ENCODE data around the gene AAK1.
"Not testable (repeated sequence)": the region's sequence is repeated elsewhere in the genome, so short reads cannot be mapped to it uniquely, and the experiment has no call there.

Gene AAK1

GRCh38 chr2:69669666-69670065, 26.1 kb upstream of the AAK1 start:
- Histone ChIP-seq H3K9ac (no peak overlapping the region), H3K4me2 (ENCODE audit: low read length) (no peak overlapping the region), H3K36me3 (ENCODE audit: control insufficient read depth, insufficient read depth, low read length) (no peaks in the 10 kb centered on the region), H3K9me3 (ENCODE audit: control insufficient read depth, low read length) (no peaks in the 10 kb centered on the region), H2AFZ (peak overlapping the region; percentile 29), H3K4me3 (ENCODE audit: low read depth, low read length) (no peak overlapping the region), H3K27me3 (ENCODE audit: control insufficient read depth, insufficient read depth, low read length) (no peaks in the 10 kb centered on the region), H3K79me2 (no peaks in the 10 kb centered on the region), H3K27ac (peak overlapping the region; percentile 25), H3K4me1 (peaks cover 9% of the 10 kb centered on the region)
- no peak for TF ChIP-seq CTCF (IDR thresholded peaks at IDR 0.05)

DNA sequence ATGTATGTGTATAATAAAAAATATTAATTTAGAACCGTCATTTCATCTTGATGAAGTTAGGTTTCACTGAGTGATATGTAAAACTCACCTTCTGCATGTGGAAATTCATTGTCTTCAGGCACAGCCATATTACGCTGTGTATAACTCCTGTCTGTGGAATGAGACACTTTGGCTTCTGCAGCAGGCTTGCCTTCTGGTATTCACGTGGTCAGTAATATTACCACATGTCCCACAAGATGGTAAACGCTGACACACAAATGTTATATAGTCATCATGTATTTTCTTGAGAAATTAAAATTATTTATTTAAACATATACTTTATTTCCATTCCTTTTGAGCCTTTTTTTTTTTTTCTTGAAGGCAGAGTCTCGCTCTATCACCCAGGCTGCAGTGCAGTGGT, 25.1 kb upstream of the AAK1 start:
- no peak for TF ChIP-seq CTCF (IDR thresholded peaks at IDR 0.05)
- Histone ChIP-seq H3K4me3 (ENCODE audit: low read depth, low read length) (no peak overlapping the region), H3K27ac (no peak overlapping the region), H3K9ac (no peak overlapping the region), H3K4me2 (ENCODE audit: low read length) (no peak overlapping the region), H3K36me3 (ENCODE audit: control insufficient read depth, insufficient read depth, low read length) (no peaks in the 10 kb centered on the region), H3K9me3 (ENCODE audit: control insufficient read depth, low read length) (no peaks in the 10 kb centered on the region), H3K27me3 (ENCODE audit: control insufficient read depth, insufficient read depth, low read length) (no peaks in the 10 kb centered on the region), H3K4me1 (peaks cover under 1% of the 10 kb centered on the region), H3K79me2 (no peaks in the 10 kb centered on the region), H2AFZ (no peak overlapping the region)

DNA sequence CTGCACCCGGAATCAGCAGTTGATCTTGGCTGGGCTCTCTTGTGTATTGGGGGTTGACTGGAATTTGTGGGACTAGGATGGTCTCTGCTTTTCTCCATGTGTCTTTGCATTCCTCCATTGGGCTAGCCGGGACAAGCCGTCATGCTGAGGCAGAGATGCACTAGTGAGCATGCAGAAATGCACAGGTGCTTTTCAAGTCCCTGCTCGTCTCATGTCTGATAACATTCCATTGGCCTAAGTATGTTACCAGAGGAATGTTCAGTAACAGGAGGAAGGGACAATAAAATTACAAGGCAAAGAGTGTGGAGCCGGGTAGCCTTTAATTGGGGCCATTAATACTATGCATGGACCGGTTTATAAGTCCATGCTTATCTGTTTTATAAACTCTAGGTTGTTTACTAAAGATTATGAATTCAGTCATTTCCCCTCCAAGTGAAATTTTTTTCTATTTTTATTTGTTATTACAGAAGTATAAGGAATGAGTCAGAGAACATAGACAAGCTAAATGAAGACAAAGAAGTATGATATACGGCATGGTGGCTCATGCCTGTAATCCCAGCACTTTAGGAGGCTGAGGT, 24.4 kb upstream of the AAK1 start:
- Histone ChIP-seq H2AFZ (peak overlapping the region; percentile 8), H3K4me1 (no peaks in the 10 kb centered on the region), H3K4me3 (ENCODE audit: low read depth, low read length) (no peak overlapping the region), H3K9me3 (ENCODE audit: control insufficient read depth, low read length) (peaks cover 2% of the 10 kb centered on the region), H3K4me2 (ENCODE audit: low read length) (no peak overlapping the region), H3K27ac (no peak overlapping the region), H3K27me3 (ENCODE audit: control insufficient read depth, insufficient read depth, low read length) (no peaks in the 10 kb centered on the region), H3K9ac (no peak overlapping the region), H3K79me2 (no peaks in the 10 kb centered on the region), H3K36me3 (ENCODE audit: control insufficient read depth, insufficient read depth, low read length) (no peaks in the 10 kb centered on the region)
- TF ChIP-seq CTCF (IDR thresholded peaks at IDR 0.05): no peak

- no peak overlapping the region for H2AFZ ChIP-seq
- peaks cover 2% of the 10 kb centered on the region for H3K9me3 ChIP-seq (ENCODE audit: control insufficient read depth, low read length)
- H3K4me1 ChIP-seq: peaks cover 11% of the 10 kb centered on the region
- no peaks in the 10 kb centered on the region for H3K36me3 ChIP-seq (ENCODE audit: control insufficient read depth, insufficient read depth, low read length)
- no peak overlapping the region for H3K4me2 ChIP-seq (ENCODE audit: low read length)
- H3K4me3 ChIP-seq (ENCODE audit: low read depth, low read length): no peak overlapping the region
- no peaks in the 10 kb centered on the region for H3K27me3 ChIP-seq (ENCODE audit: control insufficient read depth, insufficient read depth, low read length)
- no peak overlapping the region for H3K9ac ChIP-seq
- TF ChIP-seq CTCF (IDR thresholded peaks at IDR 0.05): no peak
- no peaks in the 10 kb centered on the region for H3K79me2 ChIP-seq
- H3K27ac ChIP-seq: no peak overlapping the region
Observed at GRCh38 chr2:69665152-69665551, 21.6 kb upstream of the AAK1 start.

DNA sequence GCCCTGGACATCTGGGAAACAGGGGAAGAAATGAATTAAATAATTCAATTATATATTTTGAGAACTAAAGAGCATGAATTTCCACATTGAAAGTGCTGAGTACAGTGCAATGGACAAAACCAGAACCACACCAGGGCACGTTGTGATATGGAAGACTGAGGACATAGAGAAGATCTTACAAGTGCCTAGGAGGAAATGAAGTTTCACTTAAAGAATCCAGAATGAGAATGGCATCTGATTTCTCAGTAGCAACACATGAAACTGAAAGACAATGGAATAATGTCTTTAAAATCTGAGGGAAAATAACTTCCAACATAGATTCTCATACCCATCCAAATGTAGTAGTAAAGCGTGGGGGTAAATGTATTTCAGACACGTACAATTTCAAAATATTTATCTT, 20.3 kb upstream of the AAK1 start:
- Histone ChIP-seq H3K4me2 (ENCODE audit: low read length) (no peak overlapping the region), H3K4me3 (ENCODE audit: low read depth, low read length) (no peak overlapping the region)

DNA sequence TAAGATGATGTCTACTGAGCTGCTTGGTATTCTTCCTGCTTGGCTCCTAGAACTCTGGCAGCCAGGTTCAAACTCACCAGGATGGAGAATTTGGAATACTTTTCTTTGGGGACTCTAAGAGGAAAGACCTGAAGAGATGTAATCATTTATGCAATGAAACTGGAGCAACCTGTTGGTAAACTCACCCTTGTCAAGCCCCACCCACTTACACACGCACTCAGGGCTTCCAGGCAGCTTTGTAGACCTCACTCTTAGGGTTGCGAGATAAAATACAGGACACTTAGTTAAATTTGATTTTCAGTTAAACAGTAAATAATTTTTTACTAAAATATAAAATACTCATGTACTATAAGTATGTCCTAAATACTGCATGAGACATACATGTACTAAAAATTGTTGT, 19.0 kb upstream of the AAK1 start:
- H3K36me3 ChIP-seq (ENCODE audit: control insufficient read depth, insufficient read depth, low read length); H3K4me2 ChIP-seq (ENCODE audit: low read length); H3K9ac ChIP-seq; H3K9me3 ChIP-seq (ENCODE audit: control insufficient read depth, low read length); H3K27me3 ChIP-seq (ENCODE audit: control insufficient read depth, insufficient read depth, low read length); H2AFZ ChIP-seq; H3K79me2 ChIP-seq; H3K4me3 ChIP-seq (ENCODE audit: low read depth, low read length): not testable (repeated sequence)
- Histone ChIP-seq H3K27ac (peak overlapping the region; percentile 76), H3K4me1 (peaks cover 22% of the 10 kb centered on the region)

More for the DNA sequence above, 20.3 kb upstream of the AAK1 start:
- H3K79me2 ChIP-seq: no peaks in the 10 kb centered on the region
- H3K9ac ChIP-seq: no peak overlapping the region
- peak overlapping the region; percentile 76 for H3K27ac ChIP-seq
- peaks cover 22% of the 10 kb centered on the region for H3K4me1 ChIP-seq
- H3K36me3 ChIP-seq (ENCODE audit: control insufficient read depth, insufficient read depth, low read length): no peaks in the 10 kb centered on the region
- H3K27me3 ChIP-seq (ENCODE audit: control insufficient read depth, insufficient read depth, low read length): no peaks in the 10 kb centered on the region
- H2AFZ ChIP-seq: no peak overlapping the region
- H3K9me3 ChIP-seq (ENCODE audit: control insufficient read depth, low read length): peaks cover 2% of the 10 kb centered on the region
- no peak for TF ChIP-seq CTCF (IDR thresholded peaks at IDR 0.05)

Data from parathyroid adenoma (tissue), 2 donors.